Measurements from ENCODE around the gene LRRK1. TPM values are rescaled to one million over a fixed set of nuclear protein-coding genes. Genes with fewer than 3 reads are reported as not detected.

The LRRK1 gene
- total and polyA plus RNA-seq, 2 donors (not counting 1 experiment from before 2014, with no cell fraction given): 19.8 to 53.0 TPM

DNA sequence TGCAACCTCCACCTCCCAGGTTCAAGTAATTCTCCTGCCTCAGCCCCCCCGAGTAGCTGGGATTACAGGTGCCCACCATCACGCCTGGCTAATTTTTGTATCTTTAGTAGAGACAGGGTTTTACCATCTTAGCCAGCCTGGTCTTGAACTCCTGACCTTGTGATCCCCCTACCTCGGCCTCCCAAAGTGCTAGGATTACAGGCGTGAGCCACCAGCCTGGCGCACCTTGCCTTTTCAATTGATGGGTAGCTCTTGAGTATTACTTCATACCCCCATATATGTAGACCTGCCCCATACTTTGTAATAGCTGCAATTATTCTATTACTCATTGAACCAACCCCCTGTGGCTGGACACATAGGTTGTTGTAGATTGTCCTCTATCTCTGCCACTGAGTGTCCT lies 101.3 kb downstream of the LRRK1 start:
- H3K4me3 Mint-ChIP-seq: no peak overlapping the region
- TF ChIP-seq, protein P1, sequence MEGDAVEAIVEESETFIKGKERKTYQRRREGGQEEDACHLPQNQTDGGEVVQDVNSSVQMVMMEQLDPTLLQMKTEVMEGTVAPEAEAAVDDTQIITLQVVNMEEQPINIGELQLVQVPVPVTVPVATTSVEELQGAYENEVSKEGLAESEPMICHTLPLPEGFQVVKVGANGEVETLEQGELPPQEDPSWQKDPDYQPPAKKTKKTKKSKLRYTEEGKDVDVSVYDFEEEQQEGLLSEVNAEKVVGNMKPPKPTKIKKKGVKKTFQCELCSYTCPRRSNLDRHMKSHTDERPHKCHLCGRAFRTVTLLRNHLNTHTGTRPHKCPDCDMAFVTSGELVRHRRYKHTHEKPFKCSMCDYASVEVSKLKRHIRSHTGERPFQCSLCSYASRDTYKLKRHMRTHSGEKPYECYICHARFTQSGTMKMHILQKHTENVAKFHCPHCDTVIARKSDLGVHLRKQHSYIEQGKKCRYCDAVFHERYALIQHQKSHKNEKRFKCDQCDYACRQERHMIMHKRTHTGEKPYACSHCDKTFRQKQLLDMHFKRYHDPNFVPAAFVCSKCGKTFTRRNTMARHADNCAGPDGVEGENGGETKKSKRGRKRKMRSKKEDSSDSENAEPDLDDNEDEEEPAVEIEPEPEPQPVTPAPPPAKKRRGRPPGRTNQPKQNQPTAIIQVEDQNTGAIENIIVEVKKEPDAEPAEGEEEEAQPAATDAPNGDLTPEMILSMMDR (IDR thresholded peaks at IDR 0.05): no peak
- no peak for TF ChIP-seq EZH2 (IDR thresholded peaks at IDR 0.05; ENCODE audit: borderline replicate concordance, insufficient read depth, low read depth, low read length, poor library complexity, severe bottlenecking)
- Histone ChIP-seq H3K36me3 (replicated peaks in 1 of 2; ENCODE audit: control extremely low read depth in 1 of 2, control insufficient read depth in 1 of 2, extremely low read depth in 1 of 2, insufficient read depth in 2 of 2, low read length in 1 of 2) (peaks cover 11 to 49% of the 10 kb centered on the region in 2 experiments), H3K79me2 (ENCODE audit: control insufficient read depth, insufficient read depth, low read length) (no peaks in the 10 kb centered on the region), H3K27me3 (replicated peaks in 1 of 4; ENCODE audit: control extremely low read depth in 1 of 4, control insufficient read depth in 3 of 4, insufficient read depth in 4 of 4, low read length in 3 of 4) (no peaks in the 10 kb centered on the region), H3K4me1 (ENCODE audit: control insufficient read depth in 2 of 2, insufficient read depth in 2 of 2, low read length in 2 of 2) (no peaks in the 10 kb centered on the region), H3K4me2 (replicated peaks; ENCODE audit: low read depth, low read length, poor library complexity, severe bottlenecking) (no peak overlapping the region), H3K9ac (ENCODE audit: low read length) (no peak overlapping the region), H3K9me3 (ENCODE audit: control extremely low read depth in 1 of 3, control insufficient read depth in 2 of 3, insufficient read depth in 1 of 3, low read length in 2 of 3) (no peaks in the 10 kb centered on the region), H4K20me1 (ENCODE audit: control insufficient read depth, insufficient read depth, low read length, poor library complexity, severe bottlenecking) (no peaks in the 10 kb centered on the region), H3K4me3 (ENCODE audit: control extremely low read depth in 1 of 5, extremely low read depth in 1 of 5, insufficient read depth in 1 of 5, low read depth in 2 of 5, low read length in 4 of 5) (no peak overlapping the region), H3K27ac (ENCODE audit: low read length in 2 of 2) (no peak overlapping the region), H2AFZ (ENCODE audit: insufficient read depth, low read depth, low read length, poor library complexity, severe bottlenecking) (no peak overlapping the region)
- WGBS (ENCODE audit: insufficient coverage): 97% methylated on average over 4 of the region's 5 CpGs
- ChIA-PET CTCF (interaction anchor here (0.7 to 2.7 kb wide), 5 partner anchors 12 to 237 kb away, joined by 3 to 13 read pairs (median 4); no protein-coding TSS in a partner anchor), POLR2A (no interaction called here)
- no peaks in the 10 kb centered on the region for H3K27me3 Mint-ChIP-seq
- intact Hi-C loops (cut with micrococcal nuclease): no loop called here
- ATAC-seq (ENCODE audit: low read depth) (no peak), DNase-seq (no peak)
- no peak overlapping the region for H3K27ac Mint-ChIP-seq
- H3K4me1 Mint-ChIP-seq: no peaks in the 10 kb centered on the region
- H3K9me3 Mint-ChIP-seq (ENCODE audit: insufficient read depth): no peaks in the 10 kb centered on the region

DNA sequence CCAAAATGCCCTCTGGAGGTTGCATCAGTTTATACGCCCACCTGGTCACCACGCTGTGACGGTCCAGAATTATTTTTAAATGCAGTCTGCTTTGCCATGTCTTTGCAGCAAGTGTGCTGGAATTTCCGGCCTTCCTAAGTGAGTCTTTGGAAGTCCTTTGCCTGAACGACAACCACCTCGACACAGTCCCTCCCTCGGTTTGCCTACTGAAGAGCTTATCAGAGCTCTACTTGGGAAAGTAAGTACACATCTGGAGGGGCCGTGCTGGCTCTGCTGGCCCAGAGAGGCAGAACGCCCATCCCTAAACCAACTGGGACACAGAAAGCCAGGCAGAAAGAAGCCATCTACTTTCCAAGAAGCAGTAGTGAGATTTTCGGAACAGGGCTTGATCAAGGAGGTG lies 101.8 kb downstream of the LRRK1 start:
- no peak for DNase-seq
- Histone ChIP-seq H2AFZ (ENCODE audit: insufficient read depth, low read depth, low read length, poor library complexity, severe bottlenecking) (no peak overlapping the region), H3K4me3 (ENCODE audit: control extremely low read depth in 1 of 5, extremely low read depth in 1 of 5, insufficient read depth in 1 of 5, low read depth in 2 of 5, low read length in 4 of 5) (no peak overlapping the region), H3K27ac (ENCODE audit: low read length in 2 of 2) (no peak overlapping the region), H3K27me3 (replicated peaks in 1 of 4; ENCODE audit: control extremely low read depth in 1 of 4, control insufficient read depth in 3 of 4, insufficient read depth in 4 of 4, low read length in 3 of 4) (no peaks in the 10 kb centered on the region), H4K20me1 (ENCODE audit: control insufficient read depth, insufficient read depth, low read length, poor library complexity, severe bottlenecking) (no peaks in the 10 kb centered on the region), H3K9ac (ENCODE audit: low read length) (no peak overlapping the region), H3K79me2 (ENCODE audit: control insufficient read depth, insufficient read depth, low read length) (no peaks in the 10 kb centered on the region), H3K4me1 (ENCODE audit: control insufficient read depth in 2 of 2, insufficient read depth in 2 of 2, low read length in 2 of 2) (no peaks in the 10 kb centered on the region), H3K9me3 (ENCODE audit: control extremely low read depth in 1 of 3, control insufficient read depth in 2 of 3, insufficient read depth in 1 of 3, low read length in 2 of 3) (no peaks in the 10 kb centered on the region), H3K4me2 (replicated peaks; ENCODE audit: low read depth, low read length, poor library complexity, severe bottlenecking) (no peak overlapping the region), H3K36me3 (replicated peaks in 1 of 2; ENCODE audit: control extremely low read depth in 1 of 2, control insufficient read depth in 1 of 2, extremely low read depth in 1 of 2, insufficient read depth in 2 of 2, low read length in 1 of 2) (peaks cover 11 to 51% of the 10 kb centered on the region in 2 experiments)
- Mint-ChIP-seq H3K27me3 (no peaks in the 10 kb centered on the region), H3K27ac (no peak overlapping the region), H3K4me3 (no peak overlapping the region), H3K4me1 (no peaks in the 10 kb centered on the region), H3K9me3 (ENCODE audit: insufficient read depth) (no peaks in the 10 kb centered on the region)
- ChIA-PET POLR2A (no interaction called here), CTCF (interaction anchor here (0.7 to 2.7 kb wide), 5 partner anchors 12 to 237 kb away, joined by 3 to 13 read pairs (median 4); no protein-coding TSS in a partner anchor)
- 97% methylated on average over 8 of the region's 10 CpGs for WGBS (ENCODE audit: insufficient coverage)
- TF ChIP-seq, protein P1 (IDR thresholded peaks at IDR 0.05): no peak
- TF ChIP-seq EZH2 (IDR thresholded peaks at IDR 0.05; ENCODE audit: borderline replicate concordance, insufficient read depth, low read depth, low read length, poor library complexity, severe bottlenecking): no peak
- ATAC-seq (ENCODE audit: low read depth): no peak
- intact Hi-C loops (cut with micrococcal nuclease): no loop called here
